GM21717 (cell line): ENCODE results near the gene SORCS2.

ENCODE experiments used
- ATAC-seq: cut with Tn5 transposase; IDR thresholded peaks from one replicate; pipeline ENCODE4 v1.9.1; 2021; ENCODE audit warnings: mild to moderate bottlenecking, moderate library complexity; ENCODE audit not compliant: unreplicated experiment

Gene SORCS2

GRCh38 chr4:7636240-7636508 lies 443.8 kb downstream of the SORCS2 start:
- no peak for ATAC-seq

GRCh38 chr4:7637139-7637538 lies 444.8 kb downstream of the SORCS2 start:
- no peak for ATAC-seq

- no peak for ATAC-seq
Measured at GRCh38 chr4:7637971-7638370, 445.6 kb downstream of the SORCS2 start.

- no peak for ATAC-seq
Measured at GRCh38 chr4:7638489-7638888, 446.2 kb downstream of the SORCS2 start.

- no peak for ATAC-seq
Measured at GRCh38 chr4:7638984-7639789, 446.8 kb downstream of the SORCS2 start.

GRCh38 chr4:7640136-7640535 lies 447.8 kb downstream of the SORCS2 start:
- ATAC-seq, result no peak

- no peak for ATAC-seq
Measured at GRCh38 chr4:7641712-7642111, 449.4 kb downstream of the SORCS2 start.

- ATAC-seq, result no peak
Measured at GRCh38 chr4:7642741-7643458, 450.6 kb downstream of the SORCS2 start.

GRCh38 chr4:7645158-7645557 lies 452.8 kb downstream of the SORCS2 start:
- ATAC-seq, result no peak

GRCh38 chr4:7645956-7646355 lies 453.6 kb downstream of the SORCS2 start:
- no peak for ATAC-seq

GRCh38 chr4:7646384-7647061 lies 454.2 kb downstream of the SORCS2 start:
- ATAC-seq, result no peak

GRCh38 chr4:7647186-7647585 lies 454.8 kb downstream of the SORCS2 start:
- no peak for ATAC-seq

- no peak for ATAC-seq
Measured at GRCh38 chr4:7647600-7648543, 455.5 kb downstream of the SORCS2 start.

- no peak for ATAC-seq
Measured at GRCh38 chr4:7648544-7649395, 456.4 kb downstream of the SORCS2 start.

- no peak for ATAC-seq
Measured at GRCh38 chr4:7649411-7649740, 457.0 kb downstream of the SORCS2 start.

- ATAC-seq, result no peak
Measured at GRCh38 chr4:7649741-7650531, 457.6 kb downstream of the SORCS2 start.

- ATAC-seq, result no peak
Measured at GRCh38 chr4:7650606-7651385, 458.5 kb downstream of the SORCS2 start.

GRCh38 chr4:7651461-7651921 lies 459.2 kb downstream of the SORCS2 start:
- ATAC-seq, result no peak
